H1 (cell line): ENCODE results near the gene IDUA. TPM values are rescaled to one million over a fixed set of nuclear protein-coding genes. Genes with fewer than 3 reads are reported as not detected.

ENCODE experiments used
- CTCF ChIA-PET: fragments of 300-600 bp; sonication (Branson Sonifier 250); formaldehyde crosslinking; loops from one replicate; lab custom pipeline; 2021; ENCODE audit not compliant: partially characterized antibody; lab: Charles Lee
- POLR2A ChIA-PET: fragments of 300-600 bp; sonication (Branson Sonifier 250); formaldehyde crosslinking; loops from one replicate; lab custom pipeline; 2021; ENCODE audit warnings: inconsistent platforms; ENCODE audit not compliant: partially characterized antibody; lab: Charles Lee
- DNase-seq, 2 experiments: peaks; one replicate each; pipeline versions ENCODE4 v3.0.0 to v3.0.0-alpha.2; 2010 to 2022; ENCODE audit warnings: low spot score in 2 of 2, low read depth in 1 of 2, mixed read lengths in 1 of 2
- FAIRE-seq: peaks from 2 replicates; lab custom pipeline; 2011; peaks lifted over from hg19 to GRCh38; lab: Jason Lieb, UNC
- H2AFZ ChIP-seq: 2 replicates; pipeline ENCODE4 v1.8.1; 2012; ENCODE audit warnings: low read length, inconsistent platforms
- H2AK5ac ChIP-seq: 2 replicates; pipeline ENCODE4 v1.6.1; 2013; ENCODE audit warnings: low read depth, low read length
- H2BK120ac ChIP-seq: replicated peaks from 2 replicates; pipeline ENCODE3; 2013; ENCODE audit warnings: low read depth, low read length, inconsistent platforms
- H2BK12ac ChIP-seq: 2 replicates; pipeline ENCODE4 v1.6.1; 2013; ENCODE audit warnings: low read depth, low read length
- H2BK15ac ChIP-seq: 2 replicates; pipeline ENCODE4 v1.6.1; 2013; ENCODE audit warnings: low read length
- H2BK20ac ChIP-seq: 2 replicates; pipeline ENCODE4 v1.6.1; 2013; ENCODE audit warnings: low read length
- H2BK5ac ChIP-seq: 2 replicates; pipeline ENCODE4 v1.6.1; 2013; ENCODE audit warnings: low read depth, low read length
- H3K14ac ChIP-seq: 2 replicates; pipeline ENCODE4 v1.6.1; 2013; ENCODE audit warnings: inconsistent platforms; ENCODE audit not compliant: insufficient read length
- H3K18ac ChIP-seq: 2 replicates; pipeline ENCODE4 v1.6.1; 2013; ENCODE audit warnings: low read length; ENCODE audit errors: extremely low read depth
- H3K23ac ChIP-seq: 2 replicates; pipeline ENCODE4 v1.6.1; 2013; ENCODE audit warnings: inconsistent platforms; ENCODE audit not compliant: insufficient read length
- H3K23me2 ChIP-seq: 2 replicates; pipeline ENCODE4 v1.6.1; 2013; ENCODE audit warnings: low read depth, low read length
- H3K27ac ChIP-seq: 2 replicates; pipeline ENCODE4 v1.6.1; 2011; ENCODE audit warnings: low read depth, low read length, inconsistent platforms
- H3K27me3 ChIP-seq, 4 experiments: replicated peaks in 1 of 4; 1 replicate in 1 of 4; 2 replicates in 3 of 4; pipeline versions ENCODE4 v1.6.1 to v1.8.1; 2011 to 2013; ENCODE audit warnings: low read length in 3 of 4, mild to moderate bottlenecking in 3 of 4, inconsistent platforms in 2 of 4, mixed read lengths in 2 of 4, moderate library complexity in 1 of 4; ENCODE audit not compliant: control insufficient read depth in 3 of 4, insufficient read depth in 3 of 4; ENCODE audit errors: extremely low read depth in 1 of 4
- H3K36me3 ChIP-seq, 4 experiments: 2 replicates each; pipeline versions ENCODE4 v1.6.1 to v1.8.1; 2011 to 2013; ENCODE audit warnings: mild to moderate bottlenecking in 4 of 4, low read length in 3 of 4, moderate library complexity in 2 of 4, control low read depth in 1 of 4, inconsistent platforms in 1 of 4; ENCODE audit not compliant: insufficient read depth in 4 of 4, control insufficient read depth in 2 of 4
- H3K4ac ChIP-seq: replicated peaks from 2 replicates; pipeline ENCODE3; 2013; ENCODE audit warnings: low read length, low read depth, mixed read lengths, inconsistent platforms; ENCODE audit not compliant: insufficient read length
- H3K4me1 ChIP-seq, 4 experiments: replicated peaks in 1 of 4; 1 replicate in 1 of 4; 2 replicates in 3 of 4; pipeline versions ENCODE4 v1.6.1 to v1.8.1; 2011 to 2013; ENCODE audit warnings: low read length in 3 of 4, inconsistent platforms in 2 of 4, mixed read lengths in 1 of 4; ENCODE audit not compliant: insufficient read depth in 4 of 4, control insufficient read depth in 3 of 4
- H3K4me2 ChIP-seq, 2 experiments: 2 replicates each; pipeline versions ENCODE4 v1.6.1 to v1.8.1; 2011 to 2013; ENCODE audit warnings: low read depth in 2 of 2, low read length in 2 of 2, control low read depth in 1 of 2, inconsistent platforms in 1 of 2, mild to moderate bottlenecking in 1 of 2; ENCODE audit not compliant: insufficient read depth in 1 of 2
- H3K4me3 ChIP-seq, 4 experiments: fragments of 200-600, 300-600 bp in 1 of 4; sonication (generic), shearing (Covaris generic), sonication (Bioruptor Twin) in 1 of 4; 2 replicates each; pipeline versions ENCODE4 v1.5.1 to v1.8.1; 2011 to 2016; ENCODE audit warnings: low read length in 4 of 4, low read depth in 3 of 4, control low read depth in 2 of 4, inconsistent platforms in 2 of 4, mild to moderate bottlenecking in 2 of 4, mixed read lengths in 1 of 4, moderate library complexity in 1 of 4; ENCODE audit not compliant: insufficient read depth in 2 of 4; ENCODE audit errors: extremely low read depth in 1 of 4
- H3K56ac ChIP-seq: replicated peaks from 2 replicates; pipeline ENCODE3; 2013; ENCODE audit warnings: low read depth, mild to moderate bottlenecking, mixed read lengths, low read length, inconsistent platforms; ENCODE audit not compliant: insufficient read length
- H3K79me1 ChIP-seq: 2 replicates; pipeline ENCODE4 v1.6.1; 2013; ENCODE audit warnings: low read depth, low read length, control low read depth
- H3K79me2 ChIP-seq, 2 experiments: 2 replicates each; pipeline versions ENCODE4 v1.6.1 to v1.8.1; 2012 to 2013; ENCODE audit warnings: low read length in 2 of 2, mild to moderate bottlenecking in 2 of 2, inconsistent platforms in 1 of 2; ENCODE audit not compliant: insufficient read depth in 2 of 2, control insufficient read depth in 1 of 2
- H3K9ac ChIP-seq, 4 experiments: replicated peaks in 1 of 4; 1 replicate in 1 of 4; 2 replicates in 3 of 4; pipeline versions ENCODE4 v1.6.1 to v1.8.1; 2011 to 2013; ENCODE audit warnings: low read depth in 3 of 4, low read length in 3 of 4, control low read depth in 2 of 4, mild to moderate bottlenecking in 2 of 4, moderate library complexity in 2 of 4, inconsistent platforms in 1 of 4; ENCODE audit errors: extremely low read depth in 1 of 4
- H3K9me3 ChIP-seq, 2 experiments: 2 replicates each; pipeline versions ENCODE4 v1.6.1 to v1.8.1; 2012 to 2013; ENCODE audit warnings: mild to moderate bottlenecking in 2 of 2, moderate library complexity in 2 of 2, control low read depth in 1 of 2, inconsistent platforms in 1 of 2, low read depth in 1 of 2, low read length in 1 of 2, mixed read lengths in 1 of 2; ENCODE audit not compliant: insufficient read depth in 2 of 2
- H4K20me1 ChIP-seq, 2 experiments: replicated peaks in 1 of 2; 2 replicates each; pipeline versions ENCODE3 to v1.8.1; 2011 to 2013; ENCODE audit warnings: inconsistent platforms in 2 of 2, low read length in 2 of 2, mild to moderate bottlenecking in 1 of 2; ENCODE audit not compliant: insufficient read depth in 2 of 2, control insufficient read depth in 1 of 2
- H4K5ac ChIP-seq: 2 replicates; pipeline ENCODE4 v1.6.1; 2013; ENCODE audit warnings: low read length, low read depth, mixed read lengths, inconsistent platforms; ENCODE audit not compliant: insufficient read length
- H4K8ac ChIP-seq: 2 replicates; pipeline ENCODE4 v1.8.0; 2013; ENCODE audit warnings: mild to moderate bottlenecking, moderate library complexity, low read length, inconsistent platforms; ENCODE audit not compliant: insufficient read depth; ENCODE audit errors: extremely low read depth
- H4K91ac ChIP-seq: replicated peaks from 2 replicates; pipeline ENCODE3; 2013; ENCODE audit warnings: low read length, mixed read lengths, inconsistent platforms; ENCODE audit not compliant: insufficient read length
- TCF12 ChIP-seq: IDR thresholded peaks from 2 replicates; pipeline ENCODE4 v1.6.1; 2011; ENCODE audit warnings: low read depth, mild to moderate bottlenecking, low read length
- WGBS, 2 experiments: shearing (Covaris generic) in 1 of 2; methylation state at CpG; one replicate each; pipeline versions ENCODE4 v1.1.6 to v1.1.7; 2013 to 2015; ENCODE audit warnings: low lambda C conversion rate in 2 of 2, mixed read lengths in 2 of 2, inconsistent platforms in 1 of 2, low coverage in 1 of 2, missing lambda C conversion rate in 1 of 2; ENCODE audit not compliant: insufficient replicate concordance in 2 of 2, insufficient coverage in 1 of 2, insufficient read length in 1 of 2; ENCODE audit errors: extremely low coverage in 1 of 2, missing lambda C conversion rate in 1 of 2; 5-methylcytosine and 5-hydroxymethylcytosine counted together
- polyA plus RNA-seq, 7 experiments: library from polyadenylated mRNA; depleted of rRNA in 3 of 7; stranded (reverse) in 5 of 7; unstranded in 2 of 7; fragments of >200 nt in 5 of 7; fragments of 200-250 nt in 2 of 7; gene quantifications; 1 replicate in 5 of 7; 2 replicates in 1 of 7; 4 replicates in 1 of 7; pipeline versions ENCODE4 v1.2.1 to v1.2.3, GENCODE V29; 2011 to 2013; ENCODE audit warnings: missing spikeins in 2 of 7, mixed read lengths in 2 of 7
- total RNA-seq: library from RNA; stranded (reverse); fragmentation: NEBNext Ultra II Directional; extraction: Animal tissue kit (Norgen Biotek cat#: 25700); gene quantifications from 2 replicates; pipeline ENCODE4 v1.2.1, GENCODE V29; 2021

IDUA gene
- total and polyA plus RNA-seq, 2 of the 8 experiments (the other 6 are each of a cell fraction or from before 2014, with no cell fraction given) = 2.8 to 4.8 TPM

- no peaks in the 10 kb centered on the region for H3K36me3 ChIP-seq
- H2BK20ac ChIP-seq = no peak overlapping the region
- no peak overlapping the region for H2BK120ac ChIP-seq
- no peak overlapping the region for H3K27ac ChIP-seq
- no peak overlapping the region for H2BK12ac ChIP-seq
- peaks cover 0 to 8% of the 10 kb centered on the region in 2 experiments for H4K20me1 ChIP-seq
- FAIRE-seq = no peak
- no peaks in the 10 kb centered on the region for H3K23me2 ChIP-seq
- no peak overlapping the region for H3K14ac ChIP-seq
- H3K79me1 ChIP-seq = no peaks in the 10 kb centered on the region
- H3K4ac ChIP-seq = no peak overlapping the region
- H3K27me3 ChIP-seq = no peaks in the 10 kb centered on the region
- H3K9ac ChIP-seq = no peak overlapping the region
- no peaks in the 10 kb centered on the region for H3K9me3 ChIP-seq
- WGBS, 2 experiments = 88% methylated on average over 36 of the region's 52 CpGs; no CpG with 5 or more reads in 1 of the 2 experiments
- H3K23ac ChIP-seq = no peak overlapping the region
- no peak overlapping the region for H2AFZ ChIP-seq
- H3K4me3 ChIP-seq = no peak overlapping the region
- H2BK15ac ChIP-seq = no peak overlapping the region
- ChIA-PET CTCF (interaction anchor here (1.4 to 1.7 kb wide), 3 partner anchors 23 to 37 kb away, joined by 3 to 4 read pairs (median 3); partner anchors contain the start of gene SLC26A1), POLR2A (interaction anchor here (1.0 to 1.4 kb wide), 2 partner anchors 12 to 28 kb away, joined by 3 to 4 read pairs; no protein-coding TSS in a partner anchor)
- no peak for DNase-seq
- H2AK5ac ChIP-seq = no peak overlapping the region
- no peak overlapping the region; the same call in 1 of the 2 replicates for H4K8ac ChIP-seq
- no peak for TF ChIP-seq TCF12
- H3K18ac ChIP-seq = no peak overlapping the region
- no peak overlapping the region for H2BK5ac ChIP-seq
- H4K91ac ChIP-seq = no peak overlapping the region
- no peaks in the 10 kb centered on the region for H3K79me2 ChIP-seq
- no peaks in the 10 kb centered on the region; a peak in 2 of 7 replicates for H3K4me1 ChIP-seq
- H3K4me2 ChIP-seq = no peak overlapping the region
- H4K5ac ChIP-seq = no peak overlapping the region
- H3K56ac ChIP-seq = no peak overlapping the region
These were observed 25.3 kb upstream of the IDUA start for GRCh38 chr4:961351-962230.
